HG03066 (cell line): ENCODE data around the gene CUX1.

Experiments used
- ATAC-seq: cut with Tn5 transposase; IDR thresholded peaks from one replicate; pipeline ENCODE4 v1.9.1; 2021; ENCODE audit warnings: low read depth; ENCODE audit not compliant: unreplicated experiment

Gene CUX1

DNA sequence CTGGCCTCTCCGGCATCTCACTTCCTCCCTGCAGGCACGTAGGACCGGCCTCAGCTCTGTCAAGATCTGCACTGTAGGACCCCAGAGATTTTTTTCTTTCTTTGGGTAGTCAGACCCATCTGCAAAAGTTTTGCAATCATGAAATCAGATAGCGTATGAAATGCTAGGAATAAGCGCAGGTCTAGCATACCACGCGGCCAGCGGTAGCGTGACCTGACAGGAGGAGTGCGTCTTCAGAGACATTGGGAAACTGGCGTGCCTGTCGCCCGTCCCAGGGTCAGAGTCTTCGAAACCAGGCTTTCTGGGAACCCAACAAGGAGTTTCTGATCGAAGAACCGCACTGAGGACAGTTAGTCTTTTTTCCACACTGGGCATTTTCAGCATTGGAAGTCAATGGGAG, 368.4 kb downstream of the CUX1 start:
- ATAC-seq: no peak

DNA sequence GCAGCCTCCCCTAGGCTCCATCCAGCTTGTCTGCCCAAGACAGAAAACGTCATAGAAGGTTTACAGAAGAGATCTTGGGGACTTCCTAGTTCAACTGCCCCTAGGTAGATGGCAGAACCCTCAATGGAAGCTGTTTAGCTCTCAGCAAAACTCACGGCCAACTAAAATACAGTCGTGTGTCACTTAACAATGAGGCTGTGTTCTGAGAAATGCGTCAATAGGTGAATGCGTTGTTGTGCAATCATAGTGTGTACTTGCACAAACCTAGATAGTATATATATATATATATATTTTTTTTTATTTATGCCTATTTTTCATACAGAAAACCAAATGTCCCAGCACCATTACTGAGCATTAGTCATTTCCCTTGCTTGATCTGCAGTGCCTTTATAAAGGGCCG, 368.9 kb downstream of the CUX1 start:
- no peak for ATAC-seq

DNA sequence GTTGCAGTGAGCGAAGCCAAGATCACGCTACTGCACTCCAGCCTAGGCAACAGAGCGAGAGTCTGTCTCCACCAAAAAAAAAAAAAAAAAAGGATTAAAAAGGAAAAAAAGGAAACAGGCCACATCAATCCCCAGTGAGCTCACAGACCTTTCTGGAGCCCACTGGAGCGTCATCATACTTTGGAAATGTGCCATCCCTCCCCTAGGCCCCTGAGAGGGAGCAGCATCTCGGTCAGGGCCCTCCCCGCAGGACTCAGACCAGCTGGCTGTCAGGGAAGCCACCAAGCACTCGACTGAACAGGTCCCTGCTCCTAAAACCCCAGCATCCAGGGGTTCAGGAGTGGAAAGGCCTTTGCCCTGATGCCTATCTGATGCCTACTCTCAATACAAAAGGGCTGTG, 371.3 kb downstream of the CUX1 start:
- no peak for ATAC-seq

DNA sequence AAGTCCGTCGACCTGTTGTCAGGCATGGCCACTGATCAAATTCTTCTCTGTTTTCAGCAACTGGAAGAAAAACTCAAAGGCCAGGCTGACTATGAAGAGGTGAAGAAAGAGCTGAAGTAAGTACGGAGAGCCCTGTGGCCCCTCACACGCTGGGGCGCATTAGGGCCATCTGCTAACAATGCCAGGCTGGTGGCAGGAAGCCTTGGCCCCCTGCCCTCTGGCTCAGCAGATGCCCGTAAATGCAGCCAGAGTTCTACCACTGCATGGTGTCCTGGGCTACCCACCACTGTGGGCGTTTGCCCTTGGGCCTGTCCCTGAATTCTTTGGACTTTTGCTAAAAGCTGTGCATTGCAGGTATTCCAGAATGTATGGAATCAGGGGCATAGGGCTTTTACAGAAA, 372.3 kb downstream of the CUX1 start:
- ATAC-seq: no peak

DNA sequence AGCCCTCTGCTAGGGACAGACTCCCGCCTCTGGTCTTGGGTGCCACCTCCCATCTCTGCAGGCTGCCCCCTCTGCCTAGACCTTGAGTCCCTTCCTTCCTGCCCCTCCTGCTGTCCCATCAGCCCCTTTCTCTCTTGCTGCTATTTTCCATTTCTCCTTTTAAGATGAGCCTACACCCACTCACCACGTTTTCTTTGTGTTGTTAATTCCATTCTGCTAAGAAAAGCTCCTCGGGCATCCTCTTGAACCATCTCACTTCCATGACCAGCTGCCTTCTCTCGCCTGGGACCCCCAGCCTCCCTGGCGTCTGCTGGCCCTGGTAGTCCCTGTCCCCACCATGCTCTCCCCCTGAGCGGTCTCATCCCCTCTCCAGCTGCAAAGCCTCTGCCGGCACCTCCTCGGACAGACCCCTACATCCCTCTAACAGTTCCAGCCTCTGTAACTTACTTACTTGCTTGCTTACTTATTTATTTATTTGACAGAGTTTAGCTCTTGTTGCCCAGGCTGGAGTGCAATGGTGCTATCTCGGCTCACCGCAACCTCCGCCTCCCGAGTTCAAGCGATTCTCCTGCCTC, 373.4 kb downstream of the CUX1 start:
- ATAC-seq: no peak

DNA sequence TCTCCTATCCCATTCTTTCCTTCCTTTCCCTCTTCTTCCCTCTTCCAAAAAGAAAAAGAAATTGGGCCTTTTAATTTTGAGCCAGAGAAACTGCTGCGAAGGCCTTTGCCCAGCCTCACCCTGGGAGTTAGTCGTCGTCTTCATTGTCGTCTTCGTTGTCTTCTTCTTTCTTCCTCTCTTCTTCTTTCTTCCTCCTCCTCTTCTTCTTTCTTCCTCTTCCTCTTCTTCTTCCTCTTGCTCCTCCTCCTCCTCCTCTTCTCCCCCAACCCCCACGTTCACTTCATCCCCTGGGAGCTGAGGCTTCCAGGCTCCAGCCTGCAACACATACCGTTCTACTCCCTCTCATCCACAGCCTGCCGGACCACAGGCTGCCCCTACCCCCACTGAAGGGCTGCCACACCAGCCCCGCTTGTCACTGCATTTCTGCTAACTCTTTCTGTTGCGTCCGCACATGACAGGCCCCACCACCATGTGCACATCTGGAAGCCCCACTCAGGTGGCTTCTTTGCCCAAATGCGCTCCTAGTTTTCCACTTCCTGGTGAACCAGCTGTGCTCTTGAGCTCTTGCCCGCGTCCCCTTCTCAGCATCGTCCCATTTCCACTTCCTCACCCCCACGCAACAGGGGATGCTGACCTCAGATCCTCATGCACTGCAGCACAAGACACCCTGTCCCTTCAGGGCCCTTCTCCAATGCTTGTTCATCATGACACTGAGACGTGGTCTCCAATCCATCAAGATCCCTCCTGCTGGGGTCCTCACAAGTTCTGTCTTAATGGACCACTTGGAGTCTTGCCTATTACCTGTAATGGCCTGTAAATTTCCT, 374.3 kb downstream of the CUX1 start:
- no peak for ATAC-seq

DNA sequence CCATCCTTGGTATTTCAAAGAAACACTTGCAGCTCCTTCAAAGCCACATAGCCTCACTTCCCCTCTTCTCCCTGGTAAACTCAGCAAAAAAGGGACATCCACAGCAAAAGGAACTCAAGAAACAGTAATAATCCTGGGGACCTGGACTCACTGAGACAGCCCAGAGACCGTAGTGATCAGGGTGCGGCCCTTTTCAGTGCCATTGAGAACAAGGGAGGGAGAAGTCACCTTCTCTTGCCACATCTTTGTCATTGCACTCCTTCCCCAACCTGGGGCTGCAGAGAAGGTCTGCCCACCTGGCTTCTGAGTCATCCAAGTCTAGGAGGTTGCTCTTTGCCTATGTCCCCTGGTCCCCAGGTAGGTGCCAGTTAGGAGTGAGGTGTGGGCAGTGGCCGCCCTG, 375.4 kb downstream of the CUX1 start:
- no peak for ATAC-seq

DNA sequence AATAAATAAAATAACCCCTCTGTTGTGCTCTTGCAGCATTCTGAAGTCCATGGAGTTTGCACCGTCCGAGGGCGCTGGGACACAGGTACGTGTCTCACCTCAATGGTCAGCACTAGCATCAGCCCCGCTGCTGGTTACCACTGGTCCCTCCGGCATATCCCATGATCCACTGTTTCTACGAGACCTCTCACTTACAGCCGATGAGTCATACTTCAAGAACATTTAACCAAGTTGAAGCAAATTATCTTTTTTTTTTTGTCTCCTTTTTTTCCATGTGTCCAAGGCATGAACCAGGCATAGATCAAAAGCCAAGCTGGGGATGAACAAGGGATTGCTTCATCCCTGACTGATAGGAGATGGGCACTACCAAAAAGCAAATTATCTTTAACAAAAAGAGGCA, 376.4 kb downstream of the CUX1 start:
- no peak for ATAC-seq

DNA sequence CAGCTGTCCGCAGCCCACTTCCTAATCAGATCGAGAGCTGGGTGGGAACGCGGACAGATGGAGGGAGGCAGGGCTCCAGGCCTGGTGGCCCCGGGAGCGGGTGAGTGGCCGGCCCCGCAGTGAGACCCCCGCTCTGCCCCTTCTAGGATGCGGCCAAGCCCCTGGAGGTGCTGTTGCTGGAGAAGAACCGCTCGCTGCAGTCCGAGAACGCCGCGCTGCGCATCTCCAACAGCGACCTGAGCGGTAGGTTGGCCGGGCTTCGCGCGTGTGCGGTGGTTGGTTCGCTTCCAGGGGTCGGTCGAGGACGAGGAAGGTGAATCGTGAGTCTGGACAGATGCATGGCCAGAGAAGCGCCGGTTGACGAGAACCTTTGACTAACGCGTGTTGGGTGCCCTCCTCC, 377.9 kb downstream of the CUX1 start:
- ATAC-seq: no peak

DNA sequence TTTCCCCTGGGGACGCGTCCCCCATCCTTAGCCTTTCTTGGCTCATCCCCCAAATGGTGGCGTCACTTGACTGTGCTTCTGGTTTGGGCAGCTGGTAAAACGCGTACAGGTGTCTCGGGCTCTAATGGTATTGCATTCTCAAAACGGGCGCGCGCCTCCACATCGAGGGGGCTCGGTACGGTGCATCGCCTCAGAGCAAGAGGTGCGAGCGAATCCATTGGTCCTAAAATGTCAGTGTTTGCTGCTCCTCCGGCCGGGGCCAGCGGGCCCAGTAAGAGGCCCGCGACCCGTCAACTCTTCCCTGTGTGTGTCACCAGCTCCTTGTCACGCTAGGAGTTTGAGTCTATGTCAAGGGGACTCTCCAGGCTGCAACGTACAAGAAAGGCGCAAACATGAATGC, 378.6 kb downstream of the CUX1 start:
- no peak for ATAC-seq

DNA sequence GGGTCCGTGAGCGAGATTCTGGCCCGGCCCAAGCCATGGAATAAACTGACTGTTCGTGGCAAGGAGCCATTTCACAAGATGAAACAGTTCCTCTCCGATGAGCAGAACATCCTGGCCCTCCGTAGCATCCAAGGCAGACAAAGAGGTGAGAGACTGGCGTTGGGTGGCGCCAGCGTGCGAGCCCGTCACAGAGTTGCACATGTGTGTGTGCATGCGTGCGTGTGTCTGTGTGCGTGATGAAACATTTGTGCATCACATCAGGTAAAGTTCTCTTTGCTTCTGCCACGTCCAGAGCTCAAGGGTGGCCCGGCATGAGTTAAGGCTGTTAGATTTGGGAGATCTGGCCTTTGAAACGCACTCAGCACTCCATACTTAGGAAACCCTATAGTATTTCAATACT, 379.7 kb downstream of the CUX1 start:
- ATAC-seq: no peak

DNA sequence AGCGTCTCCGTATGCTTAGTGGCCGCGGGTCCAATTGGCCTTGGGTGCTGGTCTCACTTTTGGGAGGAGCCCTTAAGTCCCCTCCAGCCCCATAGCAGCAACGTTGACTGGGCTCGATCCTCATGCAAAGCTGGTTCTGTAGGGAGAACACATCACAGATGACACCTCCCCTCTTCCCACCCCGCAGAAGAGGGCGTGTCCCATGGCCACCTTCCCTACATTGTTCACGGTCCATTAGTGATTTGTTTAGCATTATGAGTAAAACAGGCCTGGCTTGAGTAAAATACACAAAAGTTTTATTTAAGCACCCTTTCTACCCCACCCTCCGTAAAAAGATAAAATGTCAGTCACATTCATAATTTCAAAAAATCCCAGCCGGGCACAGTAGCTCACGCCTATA, 380.2 kb downstream of the CUX1 start:
- no peak for ATAC-seq

DNA sequence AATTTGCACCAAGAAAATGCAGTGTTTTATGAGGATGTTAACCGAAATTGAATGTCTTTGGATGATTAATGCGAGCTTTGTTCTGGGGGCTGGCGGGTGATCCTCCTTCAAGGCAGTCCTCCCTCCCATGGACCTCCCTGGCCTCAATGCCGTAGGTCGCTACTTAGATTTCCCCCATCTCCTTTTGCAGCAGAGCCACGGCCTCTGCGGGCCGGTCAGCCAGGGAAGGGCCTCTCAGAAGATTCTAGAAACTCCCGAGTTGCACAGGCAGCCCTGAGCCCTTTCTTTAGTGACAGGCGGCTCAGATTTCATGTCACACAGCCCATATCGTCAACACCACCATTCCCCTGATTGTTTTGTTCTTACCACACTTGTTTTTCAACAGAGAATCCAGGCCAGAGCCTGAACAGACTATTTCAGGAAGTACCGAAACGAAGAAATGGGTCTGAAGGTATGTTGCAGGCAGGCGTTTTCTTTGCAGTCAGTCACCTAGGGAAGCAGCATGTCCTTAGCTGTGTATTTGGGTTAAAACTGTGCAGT, 381.1 kb downstream of the CUX1 start:
- ATAC-seq: no peak

DNA sequence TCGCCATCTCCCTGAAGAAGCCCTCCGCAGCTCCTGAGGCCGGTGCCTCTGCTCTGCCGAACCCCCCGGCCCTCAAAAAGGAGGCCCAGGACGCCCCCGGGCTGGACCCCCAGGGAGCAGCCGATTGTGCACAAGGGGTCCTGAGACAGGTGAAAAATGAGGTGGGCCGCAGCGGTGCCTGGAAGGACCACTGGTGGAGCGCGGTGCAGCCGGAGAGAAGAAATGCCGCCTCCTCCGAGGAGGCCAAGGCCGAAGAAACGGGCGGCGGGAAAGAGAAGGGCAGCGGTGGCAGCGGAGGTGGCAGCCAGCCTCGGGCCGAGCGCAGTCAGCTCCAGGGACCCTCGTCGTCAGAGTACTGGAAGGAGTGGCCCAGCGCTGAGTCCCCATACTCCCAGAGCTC, 384.1 kb downstream of the CUX1 start:
- no peak for ATAC-seq

DNA sequence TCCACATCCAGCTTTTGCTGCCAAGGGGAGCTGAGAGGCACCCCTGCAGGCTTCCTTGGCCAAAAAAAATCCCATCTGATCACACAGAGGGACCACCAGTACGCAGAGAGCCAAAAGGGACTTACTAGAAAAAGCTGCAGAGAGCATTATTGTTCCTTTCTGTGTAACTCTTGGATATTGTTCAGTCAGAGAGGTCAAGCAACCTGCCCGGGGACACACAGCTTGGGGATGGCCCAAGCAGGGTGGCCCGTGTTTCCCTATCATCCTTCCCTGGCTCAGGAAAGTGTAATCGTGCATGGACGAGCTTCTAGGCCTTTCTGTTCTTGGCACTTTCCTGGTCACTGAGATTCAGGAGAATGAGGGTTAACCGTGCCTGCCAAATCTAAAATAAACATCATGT, 385.1 kb downstream of the CUX1 start:
- ATAC-seq: no peak

DNA sequence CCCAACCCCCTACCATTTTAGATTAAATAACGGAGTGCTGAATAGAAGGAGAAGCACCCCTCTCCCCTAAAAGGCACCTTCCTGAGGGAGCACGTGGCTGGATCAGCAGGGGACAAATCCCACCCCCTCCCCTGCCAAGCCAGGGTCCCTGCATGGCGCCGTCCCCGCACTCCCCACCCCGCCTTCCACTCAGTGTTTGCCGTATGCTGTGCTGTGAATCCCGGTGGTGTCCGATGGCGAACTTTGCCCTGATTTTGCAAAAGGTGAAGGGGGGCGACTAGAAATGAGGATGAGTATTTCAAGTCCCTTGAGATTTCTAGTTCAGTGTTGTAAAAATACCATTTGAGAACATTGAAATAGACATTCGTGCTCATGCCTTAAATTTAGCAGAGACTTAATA, 385.8 kb downstream of the CUX1 start:
- ATAC-seq: no peak

DNA sequence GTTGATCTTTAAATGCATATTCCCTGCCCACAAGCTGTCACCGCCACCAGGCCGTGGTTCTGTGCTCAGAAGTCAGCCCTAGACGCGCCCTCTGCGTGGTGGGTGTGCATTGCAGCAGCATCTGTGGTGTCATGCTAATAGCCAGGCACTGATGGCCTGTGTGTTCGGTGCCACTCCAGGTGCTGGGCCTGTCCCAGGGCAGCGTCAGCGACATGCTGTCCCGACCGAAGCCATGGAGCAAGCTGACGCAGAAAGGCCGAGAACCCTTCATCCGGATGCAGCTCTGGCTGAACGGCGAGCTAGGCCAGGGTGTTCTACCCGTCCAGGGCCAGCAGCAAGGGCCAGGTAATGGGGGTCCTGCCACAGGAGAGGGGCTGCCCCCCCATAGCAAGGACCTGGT, 386.8 kb downstream of the CUX1 start:
- ATAC-seq: no peak

DNA sequence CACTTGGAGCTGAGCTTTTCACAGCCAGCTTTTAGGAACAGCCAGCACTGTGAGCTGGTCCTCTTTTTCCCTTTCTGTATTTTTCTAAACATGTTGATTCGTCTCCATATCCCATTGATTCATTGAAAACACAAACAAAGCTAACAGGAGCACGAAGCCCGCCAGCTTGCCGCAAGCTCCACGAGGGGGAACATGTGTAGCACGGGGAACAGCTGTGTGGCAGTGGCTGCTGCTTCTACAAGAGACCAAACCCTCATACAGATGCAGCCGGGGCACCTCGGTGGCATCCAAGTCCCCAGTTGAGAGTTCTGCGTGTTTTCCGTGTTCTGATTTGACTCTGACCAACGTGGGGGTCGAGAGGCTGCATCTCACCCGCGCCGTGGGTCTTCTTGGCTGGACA, 388.5 kb downstream of the CUX1 start:
- ATAC-seq: no peak

DNA sequence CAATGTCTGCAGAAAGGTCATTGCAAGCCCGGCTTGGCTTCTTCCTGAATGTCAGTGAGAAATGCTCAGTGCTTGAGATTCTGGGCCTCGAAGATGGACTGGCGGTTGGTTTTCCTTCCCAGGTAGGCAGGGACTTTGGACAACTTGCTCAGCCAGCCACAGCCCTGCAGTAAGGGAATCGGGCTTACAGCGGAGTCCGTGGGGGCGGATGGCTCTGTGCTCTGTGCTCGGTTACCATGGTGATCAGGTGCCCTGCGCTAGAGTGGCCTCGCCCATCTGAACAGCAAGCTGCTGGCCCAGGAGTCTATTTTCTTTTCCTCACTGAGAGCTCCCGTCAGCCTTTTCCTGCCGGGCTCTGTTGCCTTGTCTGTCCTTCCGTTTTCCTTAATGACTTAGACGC, 391.4 kb downstream of the CUX1 start:
- no peak for ATAC-seq

DNA sequence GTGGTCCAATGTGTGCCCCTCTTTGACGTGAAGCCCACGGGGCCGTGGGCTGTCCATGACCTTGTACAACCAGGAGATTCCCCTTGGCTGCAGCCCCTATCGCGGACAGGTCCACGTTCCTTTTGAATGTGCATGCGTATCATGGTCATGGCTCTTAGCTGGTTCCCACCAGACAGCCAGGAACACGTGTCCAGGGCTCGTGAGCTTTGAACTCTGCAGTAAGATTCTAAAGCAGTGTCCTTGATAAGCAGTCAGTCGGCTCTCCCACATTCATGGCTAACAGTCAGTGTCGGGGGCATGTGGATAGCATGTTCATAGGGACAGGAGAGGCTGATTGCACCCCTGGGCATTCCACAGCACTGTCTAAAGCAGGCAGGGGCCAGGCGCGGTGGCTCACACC, 393.4 kb downstream of the CUX1 start:
- ATAC-seq: no peak

DNA sequence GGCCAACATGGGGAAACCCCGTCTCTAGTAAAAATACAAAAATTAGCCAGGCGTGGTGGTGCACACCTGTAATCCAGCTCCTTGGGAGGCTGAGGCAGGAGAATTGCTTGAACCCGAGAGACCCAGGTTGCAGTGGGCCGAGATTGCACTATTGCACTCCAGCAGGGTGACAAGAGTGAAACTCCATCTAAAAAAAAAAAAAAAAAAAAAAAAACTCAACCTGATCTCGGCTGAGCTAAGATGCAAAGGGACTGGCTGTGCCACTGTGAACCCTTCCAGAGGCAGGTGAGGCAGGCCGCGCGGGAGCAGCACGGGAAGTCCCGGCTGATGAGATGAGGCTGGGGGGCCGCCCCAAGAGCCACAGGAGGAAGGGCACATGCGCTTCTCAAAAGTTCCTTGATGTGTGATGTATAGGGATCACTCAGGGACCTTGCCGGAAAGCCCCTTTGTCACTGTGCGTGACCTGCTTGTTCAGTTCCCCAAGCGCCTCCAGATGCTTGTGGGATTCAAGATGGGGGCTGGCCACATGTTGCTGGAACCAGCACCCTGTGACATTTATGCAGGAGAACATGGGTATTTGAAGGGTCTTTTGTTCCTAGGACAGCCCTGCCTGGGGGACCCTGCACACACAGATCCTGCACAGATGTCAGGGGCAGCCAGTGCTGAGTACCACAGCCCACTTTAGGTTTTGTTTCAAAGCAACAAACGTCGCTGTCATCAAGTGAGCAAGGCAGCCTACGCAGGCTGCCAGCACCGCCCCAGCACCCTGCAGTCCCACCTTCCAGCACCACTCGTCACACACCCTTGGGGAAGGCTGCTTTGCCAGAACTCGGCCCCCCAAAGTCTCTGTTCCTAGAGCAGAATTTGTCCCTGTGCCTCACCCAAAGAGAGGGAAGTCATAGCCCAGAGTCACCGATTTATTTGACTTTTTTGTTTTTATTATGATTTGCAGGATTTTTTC, 394.4 kb downstream of the CUX1 start:
- no peak for ATAC-seq
